DND-41 (cell line): ENCODE results near the gene PRKAR2B.
A peak's percentile ranks its signal among the peaks of the same experiment; 100 is the strongest.

Source experiments
- ATAC-seq: fragments of 200-7000 bp; cut with Tn5 transposase; 3 replicates; pipeline ENCODE4 v1.9.1; 2021; ENCODE audit warnings: low read depth; ENCODE audit not compliant: insufficient read depth
- DNase-seq: peaks from one replicate; pipeline ENCODE4 v3.0.0-alpha.2; 2020
- H2AFZ ChIP-seq: 2 replicates; pipeline ENCODE4 v1.6.0; 2012; ENCODE audit warnings: low read depth, low read length
- H3K27ac ChIP-seq: 2 replicates; pipeline ENCODE4 v1.5.1; 2012; ENCODE audit warnings: low read length, inconsistent platforms
- H3K27me3 ChIP-seq: fragments of 200-600 bp; sonication (generic); 2 replicates; pipeline ENCODE4 v1.6.0; 2012; ENCODE audit warnings: low read length, mild to moderate bottlenecking, inconsistent platforms; ENCODE audit not compliant: insufficient read depth, poor library complexity
- H3K36me3 ChIP-seq: 2 replicates; pipeline ENCODE4 v1.5.1; 2012; ENCODE audit warnings: low read length, inconsistent platforms; ENCODE audit not compliant: insufficient read depth
- H3K4me1 ChIP-seq: 2 replicates; pipeline ENCODE4 v1.5.1; 2012; ENCODE audit warnings: mild to moderate bottlenecking, low read length; ENCODE audit not compliant: insufficient read depth
- H3K4me2 ChIP-seq: 2 replicates; pipeline ENCODE4 v1.6.0; 2012; ENCODE audit warnings: mild to moderate bottlenecking, moderate library complexity, low read length, inconsistent platforms; ENCODE audit not compliant: insufficient read depth
- H3K4me3 ChIP-seq, 2 experiments: fragments of 200-600 bp in 1 of 2; shearing (Covaris generic) in 1 of 2; 2 replicates each; pipeline ENCODE4 v1.5.1; 2012 to 2016; ENCODE audit warnings: inconsistent platforms in 2 of 2, low read length in 2 of 2, mild to moderate bottlenecking in 2 of 2, low read depth in 1 of 2, moderate library complexity in 1 of 2
- H3K79me2 ChIP-seq: 2 replicates; pipeline ENCODE4 v1.6.0; 2012; ENCODE audit warnings: low read length, inconsistent platforms; ENCODE audit not compliant: insufficient read depth
- H3K9ac ChIP-seq: 2 replicates; pipeline ENCODE4 v1.6.0; 2012; ENCODE audit warnings: low read depth, mild to moderate bottlenecking, inconsistent platforms, low read length, moderate library complexity
- H3K9me3 ChIP-seq: 2 replicates; pipeline ENCODE4 v1.5.1; 2012; ENCODE audit warnings: low read length, moderate library complexity, mild to moderate bottlenecking, inconsistent platforms; ENCODE audit not compliant: insufficient read depth, severe bottlenecking
- H4K20me1 ChIP-seq: 2 replicates; pipeline ENCODE4 v1.6.0; 2012; ENCODE audit warnings: low read length; ENCODE audit not compliant: insufficient read depth
- CTCF ChIP-seq: IDR thresholded peaks from 2 replicates; pipeline ENCODE4 v1.5.1; 2012; ENCODE audit warnings: borderline replicate concordance, low read length, moderate library complexity, mild to moderate bottlenecking; ENCODE audit not compliant: poor library complexity, severe bottlenecking; ENCODE audit errors: extremely low read depth
- EZH2 ChIP-seq: IDR thresholded peaks from 3 replicates; pipeline ENCODE4 v1.6.1; 2012; ENCODE audit warnings: borderline replicate concordance, low read depth, mild to moderate bottlenecking, moderate library complexity, low read length, inconsistent platforms; ENCODE audit not compliant: severe bottlenecking

The PRKAR2B gene

GRCh38 chr7:107149863-107150262 lies 105.4 kb downstream of the PRKAR2B start:
- H3K4me3 ChIP-seq = no peak overlapping the region
- no peak for DNase-seq
- no peaks in the 10 kb centered on the region for H3K9me3 ChIP-seq
- no peak overlapping the region for H3K9ac ChIP-seq
- no peaks in the 10 kb centered on the region for H3K79me2 ChIP-seq
- TF ChIP-seq CTCF (no peak), EZH2 (no peak)
- H2AFZ ChIP-seq = no peak overlapping the region
- H3K27ac ChIP-seq = no peak overlapping the region
- no peak overlapping the region for H3K4me2 ChIP-seq
- no peak for ATAC-seq
- no peaks in the 10 kb centered on the region for H3K27me3 ChIP-seq
- no peaks in the 10 kb centered on the region for H4K20me1 ChIP-seq
- H3K36me3 ChIP-seq = no peaks in the 10 kb centered on the region
- H3K4me1 ChIP-seq = no peaks in the 10 kb centered on the region

GRCh38 chr7:107150375-107151073 lies 106.0 kb downstream of the PRKAR2B start:
- Histone ChIP-seq H3K27ac (no peak overlapping the region), H3K4me2 (no peak overlapping the region), H4K20me1 (no peaks in the 10 kb centered on the region), H3K79me2 (no peaks in the 10 kb centered on the region), H3K27me3 (no peaks in the 10 kb centered on the region), H3K4me3 (no peak overlapping the region), H3K4me1 (no peaks in the 10 kb centered on the region), H3K9me3 (no peaks in the 10 kb centered on the region), H3K9ac (no peak overlapping the region), H2AFZ (no peak overlapping the region), H3K36me3 (no peaks in the 10 kb centered on the region)
- TF ChIP-seq CTCF (peak; percentile 70), EZH2 (no peak)
- peak; percentile 80 for ATAC-seq
- DNase-seq = peak; percentile 72

- H3K27ac ChIP-seq = no peak overlapping the region
- DNase-seq = no peak
- H3K4me1 ChIP-seq = no peaks in the 10 kb centered on the region
- H2AFZ ChIP-seq = no peak overlapping the region
- no peaks in the 10 kb centered on the region for H3K79me2 ChIP-seq
- H4K20me1 ChIP-seq = no peaks in the 10 kb centered on the region
- no peaks in the 10 kb centered on the region for H3K9me3 ChIP-seq
- no peaks in the 10 kb centered on the region for H3K36me3 ChIP-seq
- no peak for ATAC-seq
- TF ChIP-seq EZH2 (no peak), CTCF (no peak)
- H3K9ac ChIP-seq = no peak overlapping the region
- no peak overlapping the region for H3K4me3 ChIP-seq
- H3K4me2 ChIP-seq = no peak overlapping the region
- no peaks in the 10 kb centered on the region for H3K27me3 ChIP-seq
Measured at GRCh38 chr7:107151538-107151937, 107.0 kb downstream of the PRKAR2B start.
